Panc1 (cell line): ENCODE measurements around the gene NOXA1. TPM values are rescaled to one million over a fixed set of nuclear protein-coding genes. Genes with fewer than 3 reads are reported as not detected.

ENCODE experiments used
- ATAC-seq: fragments of 200-7000 bp; cut with Tn5 transposase; 2 replicates; pipeline ENCODE4 v1.9.1; 2020; ENCODE audit warnings: mild to moderate bottlenecking, moderate library complexity
- BruUV-seq: library from RNA; stranded (reverse); fragments of 400-500 nt; replicated peaks from 2 replicates; lab custom pipeline; 2021; lab: Mats Ljungman, UMichigan
- CTCF ChIA-PET: fragments of 300-600 bp; sonication (Branson Sonifier 250); formaldehyde crosslinking; loops from one replicate; lab custom pipeline; 2022; ENCODE audit warnings: antibody characterized with exemption; lab: Charles Lee
- POLR2A ChIA-PET: fragments of 300-600 bp; sonication (Branson Sonifier 250); formaldehyde crosslinking; loops from one replicate; lab custom pipeline; 2022; ENCODE audit warnings: antibody characterized with exemption; lab: Charles Lee
- DNase-seq: peaks from one replicate; pipeline ENCODE4 v3.0.0-alpha.2; 2010; ENCODE audit warnings: low read depth, low spot score
- H3K27ac ChIP-seq: 2 replicates; pipeline ENCODE4 v1.5.1; 2011; ENCODE audit warnings: mild to moderate bottlenecking, low read length, inconsistent platforms
- H3K27me3 ChIP-seq: fragments of 200-500 bp; sonication (Bioruptor generic); 2 replicates; pipeline ENCODE4 v1.6.0; 2014; ENCODE audit warnings: low read length, inconsistent platforms; ENCODE audit not compliant: control insufficient read depth, insufficient read depth
- H3K36me3 ChIP-seq: fragments of 200-500 bp; sonication (Bioruptor generic); 2 replicates; pipeline ENCODE4 v1.5.1; 2014; ENCODE audit warnings: inconsistent platforms, mild to moderate bottlenecking, low read length, moderate library complexity; ENCODE audit not compliant: control insufficient read depth, insufficient read depth
- H3K4me1 ChIP-seq: 2 replicates; pipeline ENCODE4 v1.5.1; 2011; ENCODE audit warnings: inconsistent platforms, mild to moderate bottlenecking, low read length, moderate library complexity; ENCODE audit not compliant: control insufficient read depth, insufficient read depth
- H3K4me3 ChIP-seq, 2 experiments: 2 replicates each; pipeline ENCODE4 v1.5.1; 2011 to 2012; ENCODE audit warnings: low read depth in 2 of 2, low read length in 2 of 2, mild to moderate bottlenecking in 2 of 2, inconsistent platforms in 1 of 2, moderate library complexity in 1 of 2
- H3K9me3 ChIP-seq: fragments of 200-500 bp; sonication (Bioruptor generic); 2 replicates; pipeline ENCODE4 v1.5.1; 2014; ENCODE audit warnings: low read depth, mild to moderate bottlenecking, inconsistent platforms, low read length, moderate library complexity; ENCODE audit not compliant: control insufficient read depth, insufficient read depth
- POLR2AphosphoS5 ChIP-seq: IDR thresholded peaks from 2 replicates; pipeline ENCODE4 v1.6.1; 2012; ENCODE audit warnings: mild to moderate bottlenecking, low read depth, low read length, moderate library complexity
- SIN3A ChIP-seq: IDR thresholded peaks from 2 replicates; pipeline ENCODE4 v1.6.1; 2012; ENCODE audit warnings: low read depth, mild to moderate bottlenecking, low read length, moderate library complexity, borderline replicate concordance; ENCODE audit not compliant: insufficient read depth
- TCF7L2 ChIP-seq: IDR thresholded peaks from 2 replicates; pipeline ENCODE4 v1.6.1; 2011; ENCODE audit warnings: mild to moderate bottlenecking, low read depth, low read length, inconsistent platforms
- in situ Hi-C: cut with HindIII; loops from 2 replicates; pipeline ENCODE4 v1.10.0; 2016; ENCODE audit warnings: low sequenced_read_pairs, low pct_unique_long_range_greater_than_20kb
- intact Hi-C: fragments of 100-400 bp; cut with micrococcal nuclease; formaldehyde crosslinking; loops from one replicate; pipeline ENCODE4 v1.10.0; 2022; ENCODE audit not compliant: unreplicated experiment
- total RNA-seq: library from RNA; stranded (reverse); gene quantifications from one replicate; pipeline ENCODE4 v1.2.1, GENCODE V29; 2021; ENCODE audit not compliant: unreplicated experiment
- TF ChIP-seq, protein P1 (sequence below): fragments of 450-650 bp; IDR thresholded peaks from 2 replicates; pipeline ENCODE4 v1.5.1; 2017; ENCODE audit warnings: mild to moderate bottlenecking
- TF ChIP-seq, protein P2 (sequence below), 2 experiments: IDR thresholded peaks; 2 replicates each; pipeline ENCODE4 v1.6.1; 2011 to 2012; ENCODE audit warnings: low read depth in 2 of 2, control low read depth in 1 of 2, low read length in 1 of 2, mild to moderate bottlenecking in 1 of 2, moderate library complexity in 1 of 2; ENCODE audit not compliant: insufficient read depth in 1 of 2

The NOXA1 gene
- total RNA-seq, 1 experiment from 2014 or later = 3.7 TPM

DNA sequence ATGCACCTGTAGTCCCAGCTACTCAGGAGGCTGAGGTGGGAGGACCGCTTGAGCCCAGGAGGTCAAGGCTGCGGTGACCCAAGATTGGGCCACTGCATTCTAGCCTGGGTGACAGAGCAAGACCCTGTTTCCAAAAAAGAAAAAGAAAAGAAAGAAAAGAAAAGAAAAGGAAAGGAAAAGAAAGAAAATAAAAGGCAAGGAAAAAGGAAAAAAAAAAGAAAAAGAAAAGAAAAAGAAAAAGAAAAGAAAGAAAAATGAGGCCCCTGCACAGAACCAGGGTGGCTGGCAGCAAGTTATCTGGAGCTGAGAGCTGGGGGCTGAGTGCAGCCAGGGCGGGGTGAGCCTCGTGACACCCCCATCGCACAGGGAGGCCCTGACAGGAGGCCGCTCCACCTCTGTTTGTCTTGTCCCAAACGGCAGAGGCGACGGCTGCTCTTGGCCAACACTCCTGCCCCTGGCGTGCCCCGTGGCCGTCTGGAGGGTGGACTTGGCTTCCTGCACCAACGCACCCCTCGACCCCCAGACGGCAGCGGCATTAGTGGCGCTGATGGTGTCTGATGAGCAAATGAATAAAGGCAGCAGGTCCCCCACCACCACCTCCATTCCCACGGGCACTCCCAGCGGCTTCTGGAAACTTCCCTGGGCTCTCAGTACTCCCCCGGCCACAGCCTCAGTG is 17.0 kb upstream of the NOXA1 start:
- intact Hi-C loops (no loop called here), in situ Hi-C loops (no loop called here)
- peaks cover 27% of the 10 kb centered on the region for H3K4me1 ChIP-seq
- no peak for TF ChIP-seq SIN3A
- TF ChIP-seq TCF7L2 = no peak
- no peak for TF ChIP-seq POLR2AphosphoS5
- TF ChIP-seq, protein P1, sequence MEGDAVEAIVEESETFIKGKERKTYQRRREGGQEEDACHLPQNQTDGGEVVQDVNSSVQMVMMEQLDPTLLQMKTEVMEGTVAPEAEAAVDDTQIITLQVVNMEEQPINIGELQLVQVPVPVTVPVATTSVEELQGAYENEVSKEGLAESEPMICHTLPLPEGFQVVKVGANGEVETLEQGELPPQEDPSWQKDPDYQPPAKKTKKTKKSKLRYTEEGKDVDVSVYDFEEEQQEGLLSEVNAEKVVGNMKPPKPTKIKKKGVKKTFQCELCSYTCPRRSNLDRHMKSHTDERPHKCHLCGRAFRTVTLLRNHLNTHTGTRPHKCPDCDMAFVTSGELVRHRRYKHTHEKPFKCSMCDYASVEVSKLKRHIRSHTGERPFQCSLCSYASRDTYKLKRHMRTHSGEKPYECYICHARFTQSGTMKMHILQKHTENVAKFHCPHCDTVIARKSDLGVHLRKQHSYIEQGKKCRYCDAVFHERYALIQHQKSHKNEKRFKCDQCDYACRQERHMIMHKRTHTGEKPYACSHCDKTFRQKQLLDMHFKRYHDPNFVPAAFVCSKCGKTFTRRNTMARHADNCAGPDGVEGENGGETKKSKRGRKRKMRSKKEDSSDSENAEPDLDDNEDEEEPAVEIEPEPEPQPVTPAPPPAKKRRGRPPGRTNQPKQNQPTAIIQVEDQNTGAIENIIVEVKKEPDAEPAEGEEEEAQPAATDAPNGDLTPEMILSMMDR = no peak
- TF ChIP-seq, protein P2, sequence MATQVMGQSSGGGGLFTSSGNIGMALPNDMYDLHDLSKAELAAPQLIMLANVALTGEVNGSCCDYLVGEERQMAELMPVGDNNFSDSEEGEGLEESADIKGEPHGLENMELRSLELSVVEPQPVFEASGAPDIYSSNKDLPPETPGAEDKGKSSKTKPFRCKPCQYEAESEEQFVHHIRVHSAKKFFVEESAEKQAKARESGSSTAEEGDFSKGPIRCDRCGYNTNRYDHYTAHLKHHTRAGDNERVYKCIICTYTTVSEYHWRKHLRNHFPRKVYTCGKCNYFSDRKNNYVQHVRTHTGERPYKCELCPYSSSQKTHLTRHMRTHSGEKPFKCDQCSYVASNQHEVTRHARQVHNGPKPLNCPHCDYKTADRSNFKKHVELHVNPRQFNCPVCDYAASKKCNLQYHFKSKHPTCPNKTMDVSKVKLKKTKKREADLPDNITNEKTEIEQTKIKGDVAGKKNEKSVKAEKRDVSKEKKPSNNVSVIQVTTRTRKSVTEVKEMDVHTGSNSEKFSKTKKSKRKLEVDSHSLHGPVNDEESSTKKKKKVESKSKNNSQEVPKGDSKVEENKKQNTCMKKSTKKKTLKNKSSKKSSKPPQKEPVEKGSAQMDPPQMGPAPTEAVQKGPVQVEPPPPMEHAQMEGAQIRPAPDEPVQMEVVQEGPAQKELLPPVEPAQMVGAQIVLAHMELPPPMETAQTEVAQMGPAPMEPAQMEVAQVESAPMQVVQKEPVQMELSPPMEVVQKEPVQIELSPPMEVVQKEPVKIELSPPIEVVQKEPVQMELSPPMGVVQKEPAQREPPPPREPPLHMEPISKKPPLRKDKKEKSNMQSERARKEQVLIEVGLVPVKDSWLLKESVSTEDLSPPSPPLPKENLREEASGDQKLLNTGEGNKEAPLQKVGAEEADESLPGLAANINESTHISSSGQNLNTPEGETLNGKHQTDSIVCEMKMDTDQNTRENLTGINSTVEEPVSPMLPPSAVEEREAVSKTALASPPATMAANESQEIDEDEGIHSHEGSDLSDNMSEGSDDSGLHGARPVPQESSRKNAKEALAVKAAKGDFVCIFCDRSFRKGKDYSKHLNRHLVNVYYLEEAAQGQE (IDR thresholded peaks at IDR 0.05; ENCODE audit: insufficient read depth in 1 of 2, low read depth in 2 of 2, low read length in 1 of 2) = no peak
- no peaks in the 10 kb centered on the region for H3K9me3 ChIP-seq
- no peak overlapping the region for H3K4me3 ChIP-seq
- no peak overlapping the region for H3K27ac ChIP-seq
- DNase-seq (no peak), ATAC-seq (no peak)
- POLR2A ChIA-PET = no interaction called here
- no peaks in the 10 kb centered on the region for H3K27me3 ChIP-seq
- CTCF ChIA-PET = no interaction called here
- BruUV-seq = no TSS peak
- no peaks in the 10 kb centered on the region for H3K36me3 ChIP-seq

DNA sequence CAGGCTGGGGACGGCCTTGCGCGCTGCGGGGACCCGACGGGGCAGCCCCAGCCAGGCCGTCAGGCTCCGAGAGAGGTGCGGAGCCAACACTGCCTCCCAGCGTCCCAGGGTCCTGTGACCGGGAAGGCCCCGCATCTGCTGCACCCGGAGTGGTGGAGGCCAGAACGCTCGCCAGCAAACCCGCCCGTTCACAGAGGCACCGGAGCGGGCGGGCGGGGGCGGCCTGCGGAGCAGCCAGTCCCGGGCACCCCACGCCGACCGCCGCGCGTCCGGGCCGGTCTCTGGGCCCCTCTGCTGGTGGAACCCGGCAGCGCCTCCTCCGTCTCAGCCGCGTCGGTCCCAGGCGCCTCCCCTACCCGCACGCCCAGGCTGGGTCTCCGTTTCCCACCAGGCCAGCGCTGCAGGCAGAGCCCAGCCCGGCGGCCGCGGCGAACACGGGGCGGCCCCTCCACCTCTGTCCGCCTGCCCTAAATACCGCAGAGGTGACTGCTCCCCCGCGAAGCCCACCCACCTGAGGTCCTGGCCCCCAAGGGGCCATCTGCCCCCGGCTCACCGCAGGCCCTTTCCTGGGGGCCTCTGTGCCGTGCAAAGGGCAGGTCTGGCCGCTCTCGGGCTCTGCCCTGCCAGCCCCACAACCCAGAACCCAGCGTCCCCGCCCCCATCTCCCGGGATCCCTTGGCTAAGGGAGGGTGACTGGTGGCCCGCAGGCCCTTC is 16.2 kb upstream of the NOXA1 start:
- Histone ChIP-seq H3K9me3 (no peaks in the 10 kb centered on the region), H3K4me1 (peaks cover 29% of the 10 kb centered on the region), H3K4me3 (peak overlapping the region; percentile 30 to 49), H3K27me3 (no peaks in the 10 kb centered on the region), H3K36me3 (no peaks in the 10 kb centered on the region), H3K27ac (peak overlapping the region; percentile 51; the same call in 1 of the 2 replicates)
- no peak for TF ChIP-seq TCF7L2
- TF ChIP-seq, protein P1 = peak; percentile 86
- DNase-seq (no peak), ATAC-seq (peak; percentile 75)
- intact Hi-C loops = no loop called here
- ChIA-PET POLR2A (no interaction called here), CTCF (no interaction called here)
- in situ Hi-C loops = no loop called here
- BruUV-seq = no TSS peak
